Cardiac muscle cell (in vitro differentiated cells and primary cell): ENCODE data around the gene MYADML2. TPM values are rescaled to one million over a fixed set of nuclear protein-coding genes. Genes with fewer than 3 reads are reported as not detected.

ENCODE experiments used
- DNase-seq, 2 donors: peaks; one replicate each; pipeline versions ENCODE4 v3.0.0 to v3.0.0-alpha.2; 2010 to 2017; ENCODE audit warnings: low read depth in 1 of 2, low spot score in 1 of 2
- H3K27ac ChIP-seq: fragments of 200-600 bp; sonication (generic); 2 replicates; pipeline ENCODE4 v1.5.1; 2016
- H3K27me3 ChIP-seq: fragments of 200-600 bp; sonication (generic); 2 replicates; pipeline ENCODE4 v1.6.0; 2016; ENCODE audit warnings: control low read depth
- H3K36me3 ChIP-seq: fragments of 200-600 bp; sonication (generic); 2 replicates; pipeline ENCODE4 v1.5.1; 2016; ENCODE audit warnings: control low read depth
- H3K4me1 ChIP-seq: fragments of 200-600 bp; sonication (generic); 2 replicates; pipeline ENCODE4 v1.8.1; 2017; ENCODE audit warnings: low read depth, mild to moderate bottlenecking, mixed run types
- H3K4me3 ChIP-seq: fragments of 200-600 bp; sonication (generic); 2 replicates; pipeline ENCODE4 v1.5.1; 2016; ENCODE audit warnings: mild to moderate bottlenecking
- H3K9me3 ChIP-seq: fragments of 200-600 bp; sonication (generic); 2 replicates; pipeline ENCODE4 v1.5.1; 2017; ENCODE audit warnings: low read depth, mild to moderate bottlenecking, control low read depth
- CTCF ChIP-seq: IDR thresholded peaks from 2 replicates; pipeline ENCODE4 v1.5.1; 2012; ENCODE audit warnings: low read depth, mild to moderate bottlenecking, low read length
- polyA plus RNA-seq: library from polyadenylated mRNA; unstranded; fragments of >200 nt; fragmentation: Nextera tagmentation; extraction: Ambion mirVana; gene quantifications from 2 replicates; pipeline ENCODE4 v1.2.1, GENCODE V29; 2016
- total RNA-seq: library from RNA; depleted of rRNA; stranded (reverse); fragments of >200 nt; gene quantifications from 2 replicates; pipeline ENCODE4 v1.2.3, GENCODE V29; 2016

Gene MYADML2
- total and polyA plus RNA-seq, 2 experiments from 2014 or later = 17.1 to 22.8 TPM

- peak in 1 of 2 donors; percentile 62 for DNase-seq
- H3K4me3 ChIP-seq = no peak overlapping the region
- peaks cover 25% of the 10 kb centered on the region for H3K4me1 ChIP-seq
- no peaks in the 10 kb centered on the region for H3K27me3 ChIP-seq
- TF ChIP-seq CTCF = no peak
- H3K27ac ChIP-seq = peak overlapping the region; percentile 87
- H3K36me3 ChIP-seq = peaks cover 7% of the 10 kb centered on the region
- no peaks in the 10 kb centered on the region for H3K9me3 ChIP-seq
Observed at GRCh38 chr17:81924557-81925532, 22.2 kb downstream of the MYADML2 start.

GRCh38 chr17:81923302-81924260 is 23.5 kb downstream of the MYADML2 start:
- peaks cover 25% of the 10 kb centered on the region for H3K4me1 ChIP-seq
- no peaks in the 10 kb centered on the region for H3K9me3 ChIP-seq
- no peaks in the 10 kb centered on the region for H3K27me3 ChIP-seq
- TF ChIP-seq CTCF = no peak
- H3K27ac ChIP-seq = peak overlapping the region; percentile 87
- peaks cover 7% of the 10 kb centered on the region for H3K36me3 ChIP-seq
- peak; percentile 87 to 90 for DNase-seq
- H3K4me3 ChIP-seq = peak overlapping the region; percentile 13

GRCh38 chr17:81922566-81923301 is 24.3 kb downstream of the MYADML2 start:
- Histone ChIP-seq H3K27ac (peak overlapping the region; percentile 87), H3K9me3 (no peaks in the 10 kb centered on the region), H3K36me3 (peaks cover 7% of the 10 kb centered on the region), H3K4me3 (no peak overlapping the region), H3K27me3 (no peaks in the 10 kb centered on the region), H3K4me1 (peaks cover 28% of the 10 kb centered on the region)
- no peak for DNase-seq
- no peak for TF ChIP-seq CTCF

- Histone ChIP-seq H3K36me3 (peaks cover 7% of the 10 kb centered on the region), H3K9me3 (no peaks in the 10 kb centered on the region), H3K27me3 (no peaks in the 10 kb centered on the region), H3K4me1 (peaks cover 31% of the 10 kb centered on the region), H3K4me3 (no peak overlapping the region), H3K27ac (peak overlapping the region; percentile 23)
- TF ChIP-seq CTCF = no peak
- no peak for DNase-seq
Observed at GRCh38 chr17:81921996-81922565, 25.0 kb downstream of the MYADML2 start.

GRCh38 chr17:81921537-81921862 is 25.5 kb downstream of the MYADML2 start:
- TF ChIP-seq CTCF = no peak
- no peaks in the 10 kb centered on the region for H3K9me3 ChIP-seq
- H3K27me3 ChIP-seq = no peaks in the 10 kb centered on the region
- peaks cover 37% of the 10 kb centered on the region for H3K4me1 ChIP-seq
- peaks cover 7% of the 10 kb centered on the region for H3K36me3 ChIP-seq
- DNase-seq = no peak
- no peak overlapping the region for H3K4me3 ChIP-seq
- peak overlapping the region; percentile 23 for H3K27ac ChIP-seq
